Right lobe of liver (tissue), 6 donors: ENCODE measurements around the gene SLC5A9. TPM values are rescaled to one million over a fixed set of nuclear protein-coding genes. Genes with fewer than 3 reads are reported as not detected.

ENCODE experiments used
- ATAC-seq, 4 donors: fragments of 200-7000 bp; cut with Tn5 transposase; one replicate each; pipeline ENCODE4 v1.9.1; 2020; ENCODE audit warnings: mild to moderate bottlenecking in 4 of 4, moderate library complexity in 4 of 4
- DNase-seq, 3 donors: peaks; one replicate each; pipeline ENCODE4 v3.0.0-alpha.2; 2020
- H3K27ac ChIP-seq, 3 donors: fragments of 200-600 bp; one replicate each; pipeline ENCODE4 v1.8.0; 2022
- H3K27me3 ChIP-seq, 2 donors: fragments of 200-600 bp; one replicate each; pipeline ENCODE4 v1.8.0; 2022
- H3K36me3 ChIP-seq, 4 donors: fragments of 200-600 bp; sonication (generic) in 1 of 4; one replicate each; pipeline versions ENCODE4 v1.5.1 to v1.8.0; 2017 to 2022; ENCODE audit warnings: control low read depth in 1 of 4
- H3K4me1 ChIP-seq, 4 donors: fragments of 200-600 bp; sonication (generic) in 1 of 4; one replicate each; pipeline versions ENCODE4 v1.5.1 to v1.8.0; 2017 to 2022; ENCODE audit warnings: control low read depth in 1 of 4
- H3K4me3 ChIP-seq, 3 donors: fragments of 200-600 bp; one replicate each; pipeline ENCODE4 v1.8.0; 2022
- H3K9me3 ChIP-seq, 4 donors: fragments of 200-600 bp; sonication (generic) in 1 of 4; one replicate each; pipeline versions ENCODE4 v1.5.1 to v1.8.0; 2017 to 2022; ENCODE audit warnings: control low read depth in 1 of 4
- POLR2A ChIP-seq: fragments of 450-650 bp; IDR thresholded peaks from one replicate; pipeline ENCODE4 v1.6.1; 2017; ENCODE audit warnings: antibody characterized with exemption, mild to moderate bottlenecking
- WGBS: methylation state at CpG from one replicate; pipeline ENCODE4 v1.1.6; 2018; ENCODE audit warnings: low coverage, low lambda C conversion rate; ENCODE audit not compliant: insufficient coverage; ENCODE audit errors: missing lambda C conversion rate; 5-methylcytosine and 5-hydroxymethylcytosine counted together
- intact Hi-C, 2 donors: fragments of 100-400 bp; cut with DNase I; formaldehyde crosslinking; loops; one replicate each; pipeline versions ENCODE4 v1.11.2 to v1.14.1; 2022
- total RNA-seq, 6 experiments: library from RNA; depleted of rRNA in 2 of 6; stranded (reverse); fragments of >200 nt in 2 of 6; fragmentation: NEBNext Ultra II Directional in 3 of 6; extraction: Animal tissue kit (Norgen Biotek cat#: 25700) in 3 of 6; gene quantifications; one replicate each; pipeline versions ENCODE4 v1.1.0 to v1.2.4, GENCODE V29; 2016 to 2023
- TF ChIP-seq, protein P1 (sequence below), 4 donors: fragments of 200-600 bp in 3 of 4; fragments of 450-650 bp in 1 of 4; IDR thresholded peaks; one replicate each; pipeline versions ENCODE4 v1.5.1 to v1.8.0; 2016 to 2022; ENCODE audit warnings: antibody characterized with exemption in 4 of 4, mild to moderate bottlenecking in 2 of 4
- donor health status: DM: no; HTN: yes; CAD: no.
- donor health status: DM: no; HTN: no; CAD: no.
- donor health status: DM: no; HTN: no; CAD: no.
- donor health status: DM: no; HTN: yes; CAD: no.
- donor health status: DM: no; HTN: yes; CAD: no.

SLC5A9 gene
- total RNA-seq, 6 experiments from 2014 or later, result 8.5 to 16.9 (median 11.8) TPM

DNA sequence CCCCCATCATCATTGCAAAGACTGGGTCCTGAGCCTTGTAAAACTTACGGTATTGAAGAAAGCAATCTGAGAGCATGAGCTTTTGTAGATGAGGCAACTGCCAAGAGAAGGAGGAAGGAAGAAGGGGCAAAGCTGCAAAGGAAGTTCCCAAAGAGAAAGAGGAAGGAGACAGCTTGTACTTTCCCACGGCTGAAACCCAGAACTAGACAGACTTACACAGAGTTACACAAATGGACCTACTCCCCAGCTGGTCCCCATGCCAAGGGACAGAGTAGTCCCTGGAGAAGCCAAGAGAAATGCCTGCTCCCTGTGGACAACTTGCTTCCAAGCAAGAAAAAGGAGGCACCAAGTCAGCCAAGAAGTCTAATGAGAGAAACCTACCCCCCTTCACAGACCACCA is 22.6 kb downstream of the SLC5A9 start:
- Histone ChIP-seq H3K27ac (peak overlapping the region in 1 of 3 donors; percentile 18), H3K4me3 (no peak overlapping the region), H3K27me3 (no peaks in the 10 kb centered on the region), H3K9me3 (no peaks in the 10 kb centered on the region), H3K36me3 (no peaks in the 10 kb centered on the region), H3K4me1 (no peaks in the 10 kb centered on the region)
- DNase-seq (peak in 1 of 3 donors; percentile 50), ATAC-seq (peak; percentile 63 to 74 (median 70))
- 13% methylated on average over 1 of the region's 2 CpGs for WGBS
- intact Hi-C loops, result no loop called here
- TF ChIP-seq, protein P1, sequence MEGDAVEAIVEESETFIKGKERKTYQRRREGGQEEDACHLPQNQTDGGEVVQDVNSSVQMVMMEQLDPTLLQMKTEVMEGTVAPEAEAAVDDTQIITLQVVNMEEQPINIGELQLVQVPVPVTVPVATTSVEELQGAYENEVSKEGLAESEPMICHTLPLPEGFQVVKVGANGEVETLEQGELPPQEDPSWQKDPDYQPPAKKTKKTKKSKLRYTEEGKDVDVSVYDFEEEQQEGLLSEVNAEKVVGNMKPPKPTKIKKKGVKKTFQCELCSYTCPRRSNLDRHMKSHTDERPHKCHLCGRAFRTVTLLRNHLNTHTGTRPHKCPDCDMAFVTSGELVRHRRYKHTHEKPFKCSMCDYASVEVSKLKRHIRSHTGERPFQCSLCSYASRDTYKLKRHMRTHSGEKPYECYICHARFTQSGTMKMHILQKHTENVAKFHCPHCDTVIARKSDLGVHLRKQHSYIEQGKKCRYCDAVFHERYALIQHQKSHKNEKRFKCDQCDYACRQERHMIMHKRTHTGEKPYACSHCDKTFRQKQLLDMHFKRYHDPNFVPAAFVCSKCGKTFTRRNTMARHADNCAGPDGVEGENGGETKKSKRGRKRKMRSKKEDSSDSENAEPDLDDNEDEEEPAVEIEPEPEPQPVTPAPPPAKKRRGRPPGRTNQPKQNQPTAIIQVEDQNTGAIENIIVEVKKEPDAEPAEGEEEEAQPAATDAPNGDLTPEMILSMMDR (IDR thresholded peaks at IDR 0.05), result no peak
- no peak for TF ChIP-seq POLR2A

DNA sequence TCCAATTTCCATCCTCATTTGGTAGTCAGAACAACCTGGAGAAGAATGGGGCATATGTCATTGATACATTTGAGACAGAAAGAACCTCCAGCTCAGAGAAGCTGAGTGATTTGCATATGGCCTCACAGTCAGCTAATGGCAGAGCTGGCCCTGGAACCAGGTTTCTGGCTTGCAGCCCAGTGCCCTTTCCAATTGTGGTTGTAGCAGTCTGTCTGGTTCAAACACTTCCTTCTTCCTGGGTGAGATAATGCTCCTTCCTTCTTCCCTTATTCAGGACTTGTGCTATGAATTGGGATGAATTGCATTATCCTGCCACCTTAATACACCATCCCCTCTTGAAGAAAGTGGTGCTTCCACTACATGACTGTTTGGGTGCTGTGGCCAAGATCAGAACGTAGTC is 24.2 kb downstream of the SLC5A9 start:
- Histone ChIP-seq H3K27ac (no peak overlapping the region), H3K9me3 (no peaks in the 10 kb centered on the region), H3K27me3 (no peaks in the 10 kb centered on the region), H3K36me3 (no peaks in the 10 kb centered on the region), H3K4me1 (no peaks in the 10 kb centered on the region), H3K4me3 (no peak overlapping the region)
- ATAC-seq (peak; percentile 42 to 82 (median 62)), DNase-seq (peak in 2 of 3 donors; percentile 71 to 72)
- no peak for TF ChIP-seq POLR2A
- TF ChIP-seq, protein P1 (IDR thresholded peaks at IDR 0.05), result no peak
- intact Hi-C loops, result no loop called here
- WGBS, result 80% methylated on average over 1 of the region's 1 CpG

DNA sequence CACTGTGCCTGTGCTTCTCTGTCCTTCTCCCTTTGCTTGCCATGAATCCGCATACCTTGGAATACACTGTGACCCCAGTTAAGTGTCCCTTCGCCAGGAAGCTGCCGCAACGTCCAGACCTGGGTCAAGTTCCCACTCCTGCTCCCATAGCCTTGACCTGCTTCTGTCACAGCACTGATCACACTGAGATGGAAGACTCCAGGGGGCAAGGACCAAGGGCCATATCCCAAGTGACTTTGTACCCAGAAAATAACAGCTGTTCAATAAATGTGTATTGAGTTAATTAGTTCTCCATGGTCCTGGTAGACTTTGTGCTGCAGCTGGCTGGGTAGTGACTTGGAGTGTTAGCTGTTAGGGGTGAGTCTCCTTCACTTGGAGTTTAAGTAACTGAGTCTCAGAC is 25.8 kb downstream of the SLC5A9 start:
- intact Hi-C loops, result no loop called here
- DNase-seq (no peak), ATAC-seq (no peak)
- H3K9me3 ChIP-seq, result no peaks in the 10 kb centered on the region
- no peak overlapping the region for H3K27ac ChIP-seq
- no peaks in the 10 kb centered on the region for H3K27me3 ChIP-seq
- H3K4me3 ChIP-seq, result no peak overlapping the region
- no peaks in the 10 kb centered on the region for H3K36me3 ChIP-seq
- H3K4me1 ChIP-seq, result no peaks in the 10 kb centered on the region
- 91% methylated on average over 4 of the region's 4 CpGs for WGBS
- TF ChIP-seq, protein P1 (IDR thresholded peaks at IDR 0.05), result no peak
- TF ChIP-seq POLR2A, result no peak

DNA sequence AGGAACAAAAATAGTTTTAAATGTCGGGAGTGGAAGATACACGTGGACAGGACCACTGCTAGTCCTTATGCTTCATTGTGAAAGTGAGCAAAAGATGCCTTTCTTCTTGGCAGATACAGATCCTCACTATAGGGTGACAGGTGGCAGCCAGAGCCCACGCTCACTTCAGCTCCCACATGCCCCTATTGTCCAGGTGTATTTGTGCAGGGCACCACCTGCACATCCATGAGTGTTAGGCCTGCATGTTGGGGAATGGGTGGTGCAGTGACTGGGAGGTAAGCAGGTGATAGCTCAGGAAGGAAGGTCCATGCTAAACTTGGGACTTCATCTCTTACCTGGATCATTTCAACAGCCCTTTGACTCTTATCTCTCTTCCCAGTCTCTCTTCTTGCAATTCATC is 27.4 kb downstream of the SLC5A9 start:
- no peaks in the 10 kb centered on the region for H3K9me3 ChIP-seq
- 80% methylated on average over 2 of the region's 3 CpGs for WGBS
- H3K27me3 ChIP-seq, result no peaks in the 10 kb centered on the region
- no peak for DNase-seq
- intact Hi-C loops, result no loop called here
- no peak for ATAC-seq
- no peak overlapping the region for H3K4me3 ChIP-seq
- H3K4me1 ChIP-seq, result peaks cover 0 to 3% (median 0%) of the 10 kb centered on the region in 4 donors
- no peak overlapping the region for H3K27ac ChIP-seq
- no peaks in the 10 kb centered on the region for H3K36me3 ChIP-seq
- no peak for TF ChIP-seq POLR2A
- TF ChIP-seq, protein P1 (IDR thresholded peaks at IDR 0.05), result no peak

DNA sequence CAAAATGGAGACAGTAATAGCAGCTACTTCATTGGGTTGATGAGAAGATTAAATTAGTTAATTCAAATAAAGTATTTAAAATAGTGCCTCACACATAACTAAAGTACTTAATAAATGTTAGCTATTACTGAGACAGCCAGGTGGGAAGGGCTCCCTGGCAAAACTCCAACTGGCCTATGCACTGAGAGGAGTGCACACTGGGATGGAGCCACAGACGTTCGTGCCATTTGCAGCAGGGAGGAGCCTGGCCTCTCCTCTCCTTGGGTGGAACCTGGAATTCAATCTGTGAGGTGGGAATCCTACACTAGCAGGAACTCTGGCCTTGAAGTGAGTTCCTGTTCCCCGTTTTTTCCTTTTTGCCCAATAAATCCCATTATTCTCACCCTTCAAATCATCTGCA is 28.1 kb downstream of the SLC5A9 start:
- H3K27me3 ChIP-seq, result no peaks in the 10 kb centered on the region
- DNase-seq (peak in 2 of 3 donors; percentile 46 to 75), ATAC-seq (peak in 3 of 4 donors; percentile 17 to 44 (median 32))
- no peak overlapping the region for H3K4me3 ChIP-seq
- 28% methylated on average over 2 of the region's 3 CpGs for WGBS
- intact Hi-C loops, result no loop called here
- no peak overlapping the region for H3K27ac ChIP-seq
- H3K36me3 ChIP-seq, result no peaks in the 10 kb centered on the region
- TF ChIP-seq, protein P1 (IDR thresholded peaks at IDR 0.05), result no peak
- no peak for TF ChIP-seq POLR2A
- H3K4me1 ChIP-seq, result peaks cover 0 to 3% (median 0%) of the 10 kb centered on the region in 4 donors
- H3K9me3 ChIP-seq, result no peaks in the 10 kb centered on the region
